HUDEP-2 (cell line): Measurements from ENCODE around the gene SLC6A12.
"Not testable (repeated sequence)": the region's sequence is repeated elsewhere in the genome, so short reads cannot be mapped to it uniquely, and the experiment has no call there.

Source experiments
- DNase-seq, 76 experiments: peaks; one replicate each; lab custom pipeline; 2025; ENCODE audit not compliant: unreplicated experiment in 76 of 76; lab: John Stamatoyannopoulos, UW

Gene SLC6A12

DNA sequence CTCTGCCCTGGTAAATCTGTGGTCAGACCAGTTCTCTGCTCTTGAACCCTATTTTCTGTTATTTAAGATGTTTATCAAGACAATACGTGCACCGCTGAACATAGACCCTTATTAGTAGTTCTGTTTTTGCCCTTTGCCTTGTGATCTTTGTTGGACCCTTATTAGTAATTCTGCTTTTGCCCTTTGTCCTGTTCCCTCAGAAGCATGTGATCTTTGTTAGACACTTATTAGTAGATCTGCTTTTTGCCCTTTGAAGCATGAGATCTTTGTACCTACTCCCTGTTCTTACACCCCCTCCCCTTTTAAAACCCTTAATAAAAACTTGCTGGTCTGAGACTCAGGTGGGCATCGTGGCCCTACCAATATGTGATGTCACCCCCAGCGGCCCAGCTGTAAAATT is 22.0 kb upstream of the SLC6A12 start:
- DNase-seq = not testable (repeated sequence)

DNA sequence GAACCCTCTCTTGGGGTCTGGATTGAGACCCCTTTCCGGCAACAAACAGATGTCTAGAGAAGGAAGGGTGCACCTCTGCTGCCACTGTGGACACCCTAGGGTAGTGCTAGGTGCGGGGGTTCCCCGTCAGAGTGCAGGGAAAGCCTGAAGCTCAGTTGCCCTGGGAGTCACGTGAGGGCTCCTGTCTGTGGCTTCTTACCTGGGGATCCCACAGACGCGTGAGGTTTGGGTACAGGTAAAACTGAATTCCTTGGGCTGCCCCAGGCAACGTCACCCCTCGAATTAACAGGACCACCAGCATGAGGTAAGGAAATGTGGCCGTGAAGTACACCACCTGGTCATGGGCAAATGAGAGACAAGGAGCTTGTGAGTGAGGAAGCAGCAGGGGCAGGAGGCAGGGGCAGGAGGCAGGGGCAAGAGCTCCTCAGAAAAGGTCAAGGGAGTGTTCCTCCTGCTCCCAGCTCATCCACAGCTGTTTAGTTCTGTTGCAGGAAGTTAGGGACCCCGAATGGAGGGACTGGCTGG is 21.0 kb upstream of the SLC6A12 start:
- no peak for DNase-seq

DNA sequence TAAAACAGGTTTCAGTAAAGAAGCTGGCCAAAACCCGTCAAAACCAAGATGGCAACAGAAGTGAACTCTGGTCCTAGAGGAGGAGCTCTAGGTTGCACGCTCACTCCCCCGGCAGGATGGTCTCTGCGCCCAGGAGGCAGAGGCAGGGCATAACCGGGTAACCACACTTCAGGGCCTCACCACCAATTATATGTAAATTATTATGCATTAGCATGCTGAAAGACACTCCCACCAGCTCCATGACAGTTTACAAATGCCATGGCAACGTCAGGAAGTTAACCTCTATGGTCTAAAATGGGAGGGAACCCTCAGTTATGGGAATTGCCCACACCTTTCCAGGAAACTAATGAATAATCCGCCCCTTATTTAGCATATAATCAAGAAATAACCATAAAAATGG is 20.1 kb upstream of the SLC6A12 start:
- no peak for DNase-seq

DNA sequence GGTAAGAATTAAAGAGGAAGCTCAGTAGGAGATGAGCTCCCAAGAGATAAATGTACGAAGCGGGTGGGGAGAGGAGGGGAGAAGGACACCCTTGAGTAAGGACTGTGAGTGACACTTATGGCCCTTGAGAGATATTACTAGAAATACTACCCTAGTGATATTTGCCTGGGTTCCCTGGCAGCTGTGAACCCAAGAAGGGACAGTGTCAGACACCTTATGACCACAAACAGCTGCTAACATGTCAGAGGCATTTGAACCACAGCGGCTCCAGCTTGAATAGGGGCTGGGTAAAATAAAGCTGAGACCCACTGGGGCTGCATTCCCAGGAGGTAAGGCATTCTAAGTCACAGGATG is 19.6 kb upstream of the SLC6A12 start:
- peak in 3 of 76 experiments; percentile 20 to 47 (median 31) for DNase-seq

DNA sequence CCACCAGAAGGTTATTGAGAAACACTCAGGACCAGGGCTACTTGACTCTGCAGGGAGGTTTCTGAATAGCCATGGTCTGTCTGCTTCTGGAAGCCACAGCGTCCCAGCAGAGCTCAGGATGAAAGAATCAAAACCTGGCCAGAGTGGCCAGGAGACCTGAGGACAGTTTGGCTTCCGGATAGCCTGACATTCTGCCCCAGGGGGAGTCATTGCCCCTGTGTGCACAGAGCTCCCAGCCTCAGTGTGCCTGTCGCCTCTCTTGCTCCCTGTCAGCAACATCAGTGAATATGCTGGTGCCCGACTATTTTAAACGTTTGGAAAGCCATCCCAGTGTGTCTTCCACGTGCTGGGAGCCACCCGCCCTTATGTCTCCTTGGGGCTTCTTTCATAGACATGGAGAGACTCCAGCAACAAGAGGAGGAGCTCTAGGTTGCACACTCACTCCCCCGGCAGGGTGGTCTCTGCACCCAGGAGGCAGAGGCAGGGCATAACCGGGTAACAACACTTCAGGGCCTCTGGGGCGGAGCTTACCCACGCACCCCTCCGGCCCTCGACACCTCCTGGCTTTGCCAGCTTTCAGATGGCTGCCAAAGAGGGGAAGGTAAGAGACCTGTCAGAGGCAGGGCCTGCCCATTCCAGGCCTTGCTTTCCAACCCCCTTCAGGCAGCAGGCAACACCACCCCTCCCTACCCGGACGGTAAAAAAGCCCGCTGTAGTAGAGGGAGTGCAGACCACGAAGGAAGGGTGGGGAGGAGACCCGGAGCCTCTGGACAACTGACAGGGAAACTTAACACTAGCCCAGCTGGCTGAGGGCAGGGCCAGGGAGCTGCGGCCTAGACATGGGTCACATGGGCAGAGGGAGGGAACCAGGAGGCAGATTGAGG is 19.0 kb upstream of the SLC6A12 start:
- peak in 42 of 76 experiments; percentile 3 to 54 (median 32) for DNase-seq

DNA sequence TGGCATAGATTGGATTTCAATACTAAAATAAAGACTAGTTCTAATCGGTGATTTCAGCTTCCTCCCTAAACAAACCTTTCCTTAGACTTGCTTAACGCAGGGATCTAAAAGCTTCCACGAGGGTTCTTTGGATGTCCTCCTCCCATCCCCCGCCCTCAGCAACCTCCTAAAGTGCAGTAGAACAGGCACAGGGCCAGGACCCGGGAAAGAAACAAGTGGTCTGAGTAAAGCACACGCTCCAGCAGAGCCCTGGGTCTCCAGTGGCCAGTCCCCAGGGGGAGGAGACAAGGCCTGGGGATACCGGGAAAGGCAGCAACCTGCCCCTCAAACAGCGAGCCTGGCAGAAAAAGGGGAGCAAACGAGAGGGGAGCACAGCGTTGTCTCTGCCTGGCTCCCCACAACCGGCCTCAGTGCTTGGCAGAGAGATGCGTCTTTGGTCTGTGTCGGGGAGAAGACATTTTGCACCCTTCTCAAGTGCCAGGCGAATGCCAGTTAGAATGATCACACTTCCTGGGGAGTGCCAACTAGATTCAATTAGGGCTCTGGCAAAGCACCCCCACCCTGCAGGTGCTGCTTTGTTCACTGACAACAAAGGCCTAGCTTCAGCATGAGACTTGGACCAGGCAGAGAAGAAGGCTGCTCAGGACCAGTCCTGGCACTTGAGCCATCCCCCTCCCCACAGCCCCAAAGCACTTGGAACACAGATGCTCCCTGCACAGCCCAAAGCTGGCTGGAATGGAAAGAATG is 17.1 kb upstream of the SLC6A12 start:
- no peak for DNase-seq

DNA sequence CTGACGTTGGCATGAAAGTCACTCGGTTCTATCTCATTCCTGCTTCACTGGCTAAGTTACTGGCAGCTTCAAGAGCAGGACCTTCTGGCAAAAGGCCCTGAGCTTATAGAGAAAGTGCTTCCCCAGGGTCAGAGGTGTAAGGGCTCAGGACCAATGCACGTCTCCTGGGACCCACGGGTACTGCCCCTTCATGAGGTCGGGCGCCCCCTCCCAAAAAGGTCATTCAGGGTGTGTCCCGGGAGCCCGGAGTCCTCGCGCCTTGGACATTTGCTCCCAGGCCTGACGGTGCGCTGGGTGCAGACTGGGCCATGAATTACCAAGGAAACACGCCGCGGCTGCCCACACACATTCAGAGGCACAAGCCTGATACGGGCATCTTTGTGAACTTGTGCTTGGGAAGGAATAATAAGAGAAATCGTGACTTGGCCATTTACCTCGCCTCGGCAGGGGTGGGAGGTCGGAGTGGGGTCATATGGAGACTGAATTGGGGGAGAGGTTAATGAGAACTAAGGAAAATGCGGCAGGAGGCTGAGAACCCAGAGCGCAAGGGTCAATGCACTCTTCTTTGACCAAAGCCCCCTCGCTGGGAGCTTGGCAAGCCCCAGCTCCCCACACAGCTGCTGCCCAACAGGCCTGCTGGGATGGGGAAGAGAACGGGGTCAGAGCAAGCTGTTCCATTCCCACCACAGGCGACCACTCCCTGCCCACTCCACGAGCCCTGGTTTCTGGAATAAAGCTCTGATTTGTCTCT is 15.7 kb upstream of the SLC6A12 start:
- no peak for DNase-seq

DNA sequence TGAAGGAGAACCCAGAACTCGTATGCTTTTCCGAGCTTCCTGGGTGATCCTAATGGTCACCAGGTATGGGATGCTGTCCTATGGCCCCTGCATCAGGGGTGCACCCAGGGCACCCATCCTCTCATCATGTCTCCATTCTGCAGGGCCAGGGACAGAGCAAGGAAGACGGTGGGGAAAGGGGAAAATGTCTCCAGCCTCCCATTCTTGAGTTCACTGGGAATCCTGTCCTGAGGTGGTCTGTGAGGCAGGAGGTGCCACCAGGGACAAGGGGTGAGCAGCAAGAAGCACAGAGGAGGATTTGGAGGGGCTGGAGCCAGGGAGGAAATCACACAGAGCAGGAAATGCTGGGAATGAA is 14.9 kb upstream of the SLC6A12 start:
- no peak for DNase-seq

DNA sequence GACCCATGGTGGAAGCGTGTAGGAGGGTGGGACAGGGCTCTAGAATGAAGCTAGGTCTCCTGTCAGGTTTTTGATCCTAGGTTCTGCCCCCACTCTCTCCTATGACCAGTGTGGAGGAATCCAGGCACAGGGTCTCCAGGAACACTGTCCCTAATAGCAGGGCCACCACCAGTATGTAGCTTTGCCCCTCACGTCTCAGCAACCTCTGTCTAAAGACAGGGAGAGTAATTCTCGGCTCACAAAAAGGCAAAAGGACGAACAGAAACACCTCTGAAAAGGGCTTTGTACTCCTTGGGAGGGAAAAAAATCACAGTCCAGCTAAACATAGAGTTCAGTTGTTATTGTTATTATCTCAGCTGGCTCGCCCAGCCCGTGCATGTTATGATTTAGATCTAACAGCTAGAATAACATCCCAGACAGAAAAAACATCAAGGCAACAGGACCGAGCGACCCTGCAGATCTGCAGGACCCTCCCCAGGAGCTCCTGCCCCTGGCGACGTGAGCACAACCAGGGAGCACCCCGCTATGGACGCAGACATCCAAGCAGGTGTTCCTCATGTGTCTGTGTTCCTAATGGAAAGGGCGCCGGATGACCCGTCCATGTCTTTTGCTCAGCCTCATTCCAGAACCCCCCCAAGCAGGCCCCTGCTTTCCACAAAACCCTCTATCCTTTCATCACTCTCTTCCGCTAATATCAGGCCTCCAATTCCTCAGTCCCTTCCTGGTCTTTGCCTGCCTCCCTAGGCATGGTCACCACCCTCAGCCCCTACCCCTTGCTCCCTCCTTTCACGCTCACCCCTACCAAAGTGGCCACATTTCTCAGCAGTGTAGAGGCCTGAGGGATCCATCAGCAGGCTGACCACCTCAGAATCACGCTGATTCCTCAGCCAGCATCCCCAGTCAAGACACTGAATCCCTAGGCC is 14.2 kb upstream of the SLC6A12 start:
- no peak for DNase-seq

DNA sequence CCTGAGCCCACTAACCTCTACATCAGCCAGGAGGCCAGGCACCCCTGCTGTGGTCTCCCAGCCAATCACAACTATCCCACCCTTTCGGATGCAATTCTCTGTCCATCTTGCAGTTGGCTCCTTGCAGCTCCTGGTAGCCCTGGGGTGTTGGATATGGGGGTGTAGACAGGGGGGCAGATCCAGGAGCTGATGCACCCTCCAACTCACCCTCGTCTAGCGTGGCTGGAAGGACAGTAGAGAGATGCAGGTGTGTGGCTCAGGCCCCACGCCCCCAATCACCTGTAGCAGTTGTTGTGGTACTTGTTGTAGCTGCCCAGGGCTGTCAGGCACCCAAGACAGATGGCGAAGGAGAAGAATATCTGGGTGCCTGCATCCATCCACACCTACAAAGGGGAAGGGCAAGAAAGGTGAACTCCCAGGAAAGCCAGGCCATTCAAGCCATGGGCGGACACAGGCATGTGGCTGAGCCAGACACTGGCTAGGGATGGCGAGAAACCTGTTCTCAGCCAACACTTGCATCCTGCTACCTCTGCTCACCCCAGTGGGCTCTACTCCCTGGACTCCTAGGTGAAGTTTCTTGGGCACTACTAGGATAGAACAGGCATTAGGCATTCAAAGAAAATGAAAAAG is 13.4 kb upstream of the SLC6A12 start:
- no peak for DNase-seq

DNA sequence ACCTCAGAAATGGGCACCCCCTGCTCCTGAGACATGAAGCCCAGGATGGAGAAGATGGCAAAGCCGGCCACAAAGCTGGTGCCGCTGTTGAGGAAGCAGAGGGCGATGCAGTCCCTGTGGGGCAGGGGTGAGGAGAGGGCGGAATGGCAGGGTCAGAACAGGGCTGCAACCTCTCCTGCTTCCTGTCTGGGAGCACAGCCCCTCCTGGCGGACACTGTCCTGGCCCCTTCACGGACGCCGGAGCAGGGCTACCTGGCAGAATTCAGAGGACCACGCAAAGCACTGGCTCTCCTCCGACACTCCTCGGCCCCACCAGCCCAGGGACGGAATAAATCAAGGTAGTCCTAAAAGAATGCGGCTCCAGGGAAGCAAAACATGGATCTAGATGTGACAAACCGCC is 12.4 kb upstream of the SLC6A12 start:
- no peak for DNase-seq

DNA sequence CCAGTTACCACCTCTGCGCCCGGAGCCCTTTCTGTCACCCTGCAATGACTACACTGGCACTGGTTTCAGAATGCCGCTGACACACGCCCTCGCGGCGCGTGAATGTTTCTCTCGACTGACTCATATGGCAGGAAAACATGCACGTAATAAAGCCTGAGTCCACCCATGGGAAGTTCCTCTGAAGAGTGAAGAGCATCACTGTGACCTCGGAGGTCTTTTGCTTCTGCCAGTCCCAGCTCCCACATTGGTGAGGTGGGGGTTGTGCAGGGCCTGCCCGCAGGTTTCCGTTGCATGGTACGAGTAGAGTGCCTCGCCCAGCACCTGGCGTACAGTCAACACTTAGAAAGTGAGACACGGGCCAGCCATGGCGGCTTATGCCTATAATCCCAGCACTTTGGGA is 11.1 kb upstream of the SLC6A12 start:
- no peak for DNase-seq

DNA sequence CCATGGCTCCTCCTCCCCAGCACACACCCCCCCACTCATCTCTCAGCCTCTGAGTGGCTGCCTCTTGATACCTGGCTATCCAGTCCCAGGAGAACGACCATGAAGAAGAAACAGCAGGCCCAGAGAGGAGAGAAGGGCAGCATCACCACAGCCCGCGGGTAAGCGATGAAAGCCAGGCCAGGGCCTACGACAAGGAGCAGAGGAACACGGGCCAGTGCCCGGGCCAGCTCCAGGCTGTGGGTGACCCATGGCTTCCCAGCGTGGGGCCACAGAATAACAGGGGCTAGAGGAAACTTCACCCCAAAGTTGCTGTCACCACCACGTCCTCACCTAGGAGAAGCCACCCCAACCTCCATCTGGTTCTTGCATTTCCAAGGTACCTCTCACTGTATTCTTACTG is 10.4 kb upstream of the SLC6A12 start:
- no peak for DNase-seq

DNA sequence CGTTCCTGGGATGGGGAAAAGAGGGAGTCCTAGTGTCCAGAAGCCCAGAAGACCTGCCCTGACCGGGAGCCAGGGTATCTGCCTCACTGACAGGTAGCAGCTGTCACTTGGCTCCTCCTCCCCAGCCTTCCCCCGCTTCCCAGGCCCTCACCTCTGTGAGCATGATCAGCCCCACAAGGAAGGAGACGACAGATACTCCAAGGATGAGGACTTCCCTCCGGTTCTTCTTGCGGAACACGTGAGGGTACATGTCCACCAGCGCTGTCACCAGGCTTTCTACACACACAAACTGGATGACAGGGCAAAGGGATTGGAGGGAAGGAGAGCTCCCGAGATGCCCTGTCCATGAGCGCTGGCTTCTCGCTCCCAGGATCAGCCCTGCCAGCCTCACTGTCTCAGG is 9.9 kb upstream of the SLC6A12 start:
- DNase-seq = no peak

DNA sequence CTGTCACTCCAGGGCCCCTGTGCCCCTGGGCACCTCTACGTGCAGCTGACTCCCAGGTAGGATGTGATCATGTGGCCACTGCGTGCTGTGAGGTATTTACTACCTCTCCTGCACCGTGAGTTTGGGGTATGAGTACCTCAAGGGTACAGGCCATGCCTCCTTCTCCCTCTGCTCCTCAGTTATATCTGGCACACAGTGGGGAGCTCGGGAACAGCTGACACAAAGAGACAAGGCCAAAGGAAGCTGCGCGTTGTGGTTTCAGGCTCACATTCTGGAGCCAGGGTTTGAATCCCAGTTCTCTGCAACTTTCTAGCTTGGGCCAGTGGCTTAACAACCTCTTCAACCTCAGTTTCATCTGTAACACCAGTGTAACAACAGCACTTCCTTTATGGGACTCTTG is 7.8 kb upstream of the SLC6A12 start:
- DNase-seq = no peak

DNA sequence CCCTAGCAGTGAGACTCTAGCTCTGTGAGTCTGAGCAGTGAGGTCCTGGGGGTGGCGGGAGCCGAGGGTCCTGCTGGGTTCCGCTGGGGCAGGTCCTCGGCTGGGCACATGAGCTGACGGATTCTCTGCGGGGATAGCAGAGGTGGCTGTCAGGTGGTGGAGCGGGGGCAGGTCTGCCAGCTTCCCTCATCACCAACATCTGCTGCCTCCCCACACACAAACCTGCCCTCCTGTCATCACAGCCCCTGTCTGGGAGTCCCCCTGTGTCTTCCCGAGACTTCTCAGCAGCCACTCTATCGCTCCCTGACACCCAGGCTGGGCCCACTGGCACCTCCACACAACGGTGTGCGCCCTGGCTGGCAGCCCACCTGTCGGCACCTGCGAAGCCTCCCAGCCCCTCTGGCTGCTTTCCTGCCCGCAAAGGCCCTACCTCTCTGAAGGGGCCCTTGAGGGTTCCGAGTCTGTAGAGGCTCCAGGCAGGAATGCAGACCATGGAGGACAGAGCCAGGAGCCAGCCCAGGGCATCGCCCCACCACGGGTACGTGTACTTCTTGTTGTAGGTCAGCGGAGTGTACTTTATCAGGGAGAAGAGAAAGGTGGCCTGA is 7.1 kb upstream of the SLC6A12 start:
- no peak for DNase-seq

DNA sequence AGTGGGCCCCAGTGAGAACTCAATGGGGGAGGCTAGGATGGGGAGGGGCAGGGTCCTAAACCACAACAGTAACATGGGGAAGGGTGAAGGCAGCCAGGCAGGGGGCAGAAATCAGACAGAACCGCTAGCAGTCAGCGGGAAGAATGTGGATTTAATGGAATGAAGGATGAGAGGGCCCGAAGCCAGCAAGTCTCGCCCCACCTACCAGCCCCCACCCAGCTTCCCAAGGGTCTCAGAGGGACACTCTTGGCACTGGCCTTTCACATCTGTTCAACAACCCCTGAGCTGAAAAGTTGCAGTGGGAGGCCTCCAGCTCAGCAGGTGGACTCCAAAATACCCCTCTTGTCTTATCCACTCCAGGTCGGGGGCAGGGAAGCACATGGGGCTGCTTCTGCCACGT is 6.5 kb upstream of the SLC6A12 start:
- DNase-seq = no peak

DNA sequence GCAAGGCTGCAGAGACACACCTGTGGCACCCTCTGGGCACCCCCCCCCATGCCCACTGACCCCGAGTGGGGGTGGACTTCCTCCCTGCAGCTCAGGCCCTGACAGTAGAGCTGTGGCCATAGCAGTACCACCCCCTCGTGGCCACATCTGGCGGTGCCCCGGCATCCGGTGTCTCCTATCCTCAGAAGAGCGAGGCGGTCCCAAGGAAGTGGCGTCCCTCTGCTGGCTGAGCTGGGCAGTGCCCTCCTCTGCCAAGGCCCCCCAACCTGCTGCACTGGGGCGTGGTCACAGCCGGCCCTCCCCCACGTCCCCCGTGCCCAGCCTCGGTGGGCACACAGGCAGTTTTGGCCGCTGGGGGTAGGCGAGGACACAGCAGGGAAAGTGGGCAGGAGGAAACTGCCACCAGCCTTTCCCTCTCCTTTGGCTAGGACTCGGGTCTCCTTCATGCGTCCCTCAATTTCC is 6.0 kb upstream of the SLC6A12 start:
- DNase-seq = peak in 74 of 76 experiments; percentile 20 to 93 (median 82)
